GM18505 (cell line): Measurements from ENCODE around the gene DNAJB12.
"Not testable (repeated sequence)": the region's sequence is repeated elsewhere in the genome, so short reads cannot be mapped to it uniquely, and the experiment has no call there.

ENCODE experiments used
- ATAC-seq: cut with Tn5 transposase; IDR thresholded peaks from one replicate; pipeline ENCODE4 v1.9.1; 2021; ENCODE audit not compliant: unreplicated experiment
- POLR2A ChIP-seq: IDR thresholded peaks from 4 replicates; pipeline ENCODE4 v1.6.1; 2011; ENCODE audit warnings: borderline replicate concordance; ENCODE audit not compliant: insufficient read depth, insufficient read length; ENCODE audit errors: extremely low read depth

The DNAJB12 gene

GRCh38 chr10:72367301-72367960, 12.7 kb upstream of the DNAJB12 start:
- no peak for ATAC-seq
- TF ChIP-seq POLR2A, result no peak

GRCh38 chr10:72365106-72365895, 10.6 kb upstream of the DNAJB12 start:
- ATAC-seq, result no peak
- TF ChIP-seq POLR2A, result no peak

- peak; percentile 54 for TF ChIP-seq POLR2A
- ATAC-seq, result no peak
These were observed 9.6 kb upstream of the DNAJB12 start for GRCh38 chr10:72364239-72364777.

GRCh38 chr10:72356987-72357386, 2.3 kb upstream of the DNAJB12 start:
- ATAC-seq, result no peak
- no peak for TF ChIP-seq POLR2A

GRCh38 chr10:72356115-72356514, 1.4 kb upstream of the DNAJB12 start:
- no peak for ATAC-seq
- no peak for TF ChIP-seq POLR2A

- no peak for TF ChIP-seq POLR2A
- ATAC-seq, result no peak
These were observed 466 bp upstream of the DNAJB12 start for GRCh38 chr10:72355214-72355555.

GRCh38 chr10:72353965-72354355, 759 bp downstream of the DNAJB12 start:
- TF ChIP-seq POLR2A, result no peak
- peak; percentile 19 for ATAC-seq

- no peak for TF ChIP-seq POLR2A
- ATAC-seq, result no peak
These were observed 1.4 kb downstream of the DNAJB12 start for GRCh38 chr10:72353028-72353964.

- no peak for ATAC-seq
- no peak for TF ChIP-seq POLR2A
These were observed 3.2 kb downstream of the DNAJB12 start for GRCh38 chr10:72351479-72351878.

GRCh38 chr10:72349438-72349837, 5.3 kb downstream of the DNAJB12 start:
- no peak for TF ChIP-seq POLR2A
- ATAC-seq, result no peak

GRCh38 chr10:72348282-72348681, 6.4 kb downstream of the DNAJB12 start:
- no peak for TF ChIP-seq POLR2A
- ATAC-seq, result no peak

- not testable (repeated sequence) for ATAC-seq
These were observed 8.6 kb downstream of the DNAJB12 start for GRCh38 chr10:72346117-72346516.

GRCh38 chr10:72344932-72345331, 9.8 kb downstream of the DNAJB12 start:
- no peak for TF ChIP-seq POLR2A
- peak; percentile 43 for ATAC-seq
